OCI-LY7 (cell line): ENCODE results near the gene PALLD. TPM values are rescaled to one million over a fixed set of nuclear protein-coding genes. Genes with fewer than 3 reads are reported as not detected.

Experiments
- BruUV-seq: library from RNA; stranded (reverse); fragments of 400-500 nt; replicated peaks from 2 replicates; lab custom pipeline; 2021; lab: Mats Ljungman, UMichigan
- CTCF ChIA-PET: fragments of 300-600 bp; sonication (Branson Sonifier 250); formaldehyde crosslinking; loops from one replicate; lab custom pipeline; 2022; ENCODE audit warnings: antibody characterized with exemption; ENCODE audit not compliant: unreplicated experiment; lab: Charles Lee
- POLR2A ChIA-PET: fragments of 300-600 bp; sonication (Branson Sonifier 250); formaldehyde crosslinking; loops from one replicate; lab custom pipeline; 2022; ENCODE audit warnings: antibody characterized with exemption; lab: Charles Lee
- DNase-seq: peaks from one replicate; pipeline ENCODE4 v3.0.0-alpha.2; 2015; ENCODE audit warnings: low spot score
- H2AFZ ChIP-seq: fragments of 200-600 bp; sonication (generic), shearing (Covaris generic); 2 replicates; pipeline ENCODE4 v1.6.1; 2014; ENCODE audit warnings: mild to moderate bottlenecking, antibody characterized with exemption, low read length, moderate library complexity
- H3K27ac ChIP-seq: fragments of 200-600 bp; sonication (generic); 2 replicates; pipeline ENCODE4 v1.5.1; 2014; ENCODE audit warnings: mixed run types, low read depth, mild to moderate bottlenecking, moderate library complexity, low read length, inconsistent platforms; ENCODE audit not compliant: poor library complexity, severe bottlenecking
- H3K36me3 ChIP-seq: fragments of 200-600 bp; sonication (generic); 2 replicates; pipeline ENCODE4 v1.6.1; 2014; ENCODE audit warnings: mild to moderate bottlenecking, antibody characterized with exemption, low read length, moderate library complexity, mixed read lengths; ENCODE audit not compliant: insufficient read depth
- H3K4me1 ChIP-seq: fragments of 200-600 bp; sonication (generic); 2 replicates; pipeline ENCODE4 v1.5.1; 2014; ENCODE audit warnings: mild to moderate bottlenecking, low read length; ENCODE audit not compliant: insufficient read depth, poor library complexity, severe bottlenecking
- H3K4me2 ChIP-seq: fragments of 200-600 bp; sonication (generic); 2 replicates; pipeline ENCODE4 v1.6.1; 2014; ENCODE audit warnings: mild to moderate bottlenecking, low read length
- H3K4me3 ChIP-seq: fragments of 200-600 bp; sonication (generic); 2 replicates; pipeline ENCODE4 v1.5.1; 2014; ENCODE audit warnings: mild to moderate bottlenecking, low read depth, low read length; ENCODE audit not compliant: poor library complexity, severe bottlenecking
- H3K79me2 ChIP-seq: fragments of 200-600 bp; sonication (generic); 2 replicates; pipeline ENCODE4 v1.6.1; 2016; ENCODE audit warnings: low read depth, mild to moderate bottlenecking, low read length, moderate library complexity, mixed read lengths; ENCODE audit not compliant: insufficient read depth
- H3K9me2 ChIP-seq: fragments of 200-600 bp; sonication (generic); 2 replicates; pipeline ENCODE4 v1.6.1; 2016; ENCODE audit warnings: mild to moderate bottlenecking, low read length, mixed read lengths; ENCODE audit not compliant: insufficient read depth
- H3K9me3 ChIP-seq: fragments of 200-600 bp; sonication (generic); 2 replicates; pipeline ENCODE4 v1.6.1; 2014; ENCODE audit warnings: mild to moderate bottlenecking, mixed run types, low read length, mixed read lengths
- H4K20me1 ChIP-seq: fragments of 200-600 bp; sonication (generic); 2 replicates; pipeline ENCODE4 v1.6.1; 2014; ENCODE audit warnings: mild to moderate bottlenecking, antibody characterized with exemption, low read length, moderate library complexity, mixed read lengths; ENCODE audit not compliant: insufficient read depth
- CTCF ChIP-seq: fragments of 200-600 bp; sonication (generic); conservative IDR thresholded peaks from 2 replicates; pipeline ENCODE4 v1.5.1; 2014; ENCODE audit warnings: mild to moderate bottlenecking, antibody characterized with exemption, low read length, moderate library complexity, mixed read lengths
- EZH2phosphoT487 ChIP-seq: fragments of 200-600 bp; sonication (generic); IDR thresholded peaks from 2 replicates; pipeline ENCODE4 v1.6.1; 2018; ENCODE audit warnings: low read depth, borderline replicate concordance, mild to moderate bottlenecking, mixed run types, antibody characterized with exemption, low read length, moderate library complexity, mixed read lengths
- intact Hi-C: fragments of 100-400 bp; cut with micrococcal nuclease; formaldehyde crosslinking; loops from one replicate; pipeline ENCODE4 v1.10.0; 2022; ENCODE audit not compliant: unreplicated experiment
- total RNA-seq, 2 experiments: library from RNA; depleted of rRNA in 1 of 2; stranded (reverse); fragments of >200 nt in 1 of 2; shearing (Covaris generic) in 1 of 2; gene quantifications; 2 replicates each; pipeline ENCODE4 v1.2.3, GENCODE V29; 2014 to 2022

The PALLD gene
- total RNA-seq, 2 experiments from 2014 or later, result 0.73 to 2.8 TPM

DNA sequence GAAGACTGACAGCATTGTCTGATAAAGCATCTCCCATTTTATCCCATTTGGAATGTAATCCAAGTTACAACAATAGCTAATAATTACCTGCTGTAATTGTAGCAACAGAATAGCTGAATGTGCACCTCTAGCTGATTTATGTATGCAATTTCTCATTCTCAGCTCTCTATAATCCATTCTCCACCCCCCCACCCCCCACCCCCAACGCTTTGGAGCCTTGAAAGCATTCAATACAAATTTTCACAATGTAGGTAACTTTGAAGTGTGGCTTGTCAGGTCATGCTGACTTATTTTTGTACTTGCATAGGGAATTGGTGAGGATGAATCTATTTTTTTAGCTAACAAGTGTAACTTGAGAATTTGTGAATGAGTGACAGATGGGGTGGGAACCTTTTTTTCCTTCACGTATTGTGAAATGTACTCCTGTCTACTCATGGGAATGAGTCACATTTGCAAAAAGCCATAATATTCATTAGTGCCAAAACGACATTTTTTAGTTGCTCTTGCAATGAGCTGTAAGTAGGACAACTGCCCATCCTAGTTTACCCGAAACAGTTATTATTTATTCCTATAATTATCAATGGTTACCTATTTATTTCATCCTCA lies 159.3 kb downstream of the PALLD start:
- Histone ChIP-seq H3K36me3 (no peaks in the 10 kb centered on the region), H3K27ac (no peak overlapping the region), H3K4me3 (no peak overlapping the region), H3K9me2 (no peaks in the 10 kb centered on the region), H3K79me2 (no peaks in the 10 kb centered on the region), H3K4me2 (no peak overlapping the region), H3K4me1 (no peaks in the 10 kb centered on the region), H2AFZ (no peak overlapping the region), H3K9me3 (no peaks in the 10 kb centered on the region), H4K20me1 (no peaks in the 10 kb centered on the region)
- ChIA-PET CTCF (no interaction called here), POLR2A (interaction anchor here (0.6 kb wide), 3 partner anchors 57 to 160 kb away, joined by 3 to 4 read pairs (median 3); no protein-coding TSS in a partner anchor)
- intact Hi-C loops, result no loop called here
- no peak for TF ChIP-seq EZH2phosphoT487
- no peak for TF ChIP-seq CTCF
- no peak for DNase-seq
- BruUV-seq, result no TSS peak

DNA sequence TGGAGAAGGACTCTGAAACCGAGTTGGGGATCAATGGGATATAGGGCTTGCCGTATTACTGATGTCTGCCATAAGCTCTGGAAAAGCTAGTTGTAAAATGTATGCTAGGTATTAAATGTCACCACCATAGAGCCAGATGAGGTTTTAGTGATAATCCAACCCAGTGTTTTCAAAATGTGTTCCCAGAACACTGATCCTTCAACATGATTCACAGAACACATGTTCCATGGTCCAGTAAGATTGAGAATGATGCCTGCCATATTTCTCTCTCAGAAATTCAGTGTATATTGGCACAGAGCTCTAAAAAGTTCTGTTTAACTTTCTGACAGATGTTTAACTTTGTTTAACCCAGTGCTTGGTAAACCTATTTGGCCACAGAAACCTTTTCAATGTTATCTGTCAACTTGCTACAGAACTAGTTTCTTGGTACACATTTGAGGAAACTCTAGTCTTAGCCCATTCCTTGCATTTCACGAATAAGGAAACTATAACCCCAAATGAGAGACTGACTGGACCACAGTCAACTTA lies 160.2 kb downstream of the PALLD start:
- TF ChIP-seq CTCF (no peak), EZH2phosphoT487 (no peak)
- no peak overlapping the region for H3K27ac ChIP-seq
- intact Hi-C loops, result no loop called here
- no peaks in the 10 kb centered on the region for H3K36me3 ChIP-seq
- H4K20me1 ChIP-seq, result no peaks in the 10 kb centered on the region
- H3K4me1 ChIP-seq, result no peaks in the 10 kb centered on the region
- H3K79me2 ChIP-seq, result no peaks in the 10 kb centered on the region
- H3K9me3 ChIP-seq, result no peaks in the 10 kb centered on the region
- H3K4me2 ChIP-seq, result no peak overlapping the region
- no peak overlapping the region for H3K4me3 ChIP-seq
- DNase-seq, result no peak
- BruUV-seq, result no TSS peak
- ChIA-PET POLR2A (interaction anchor here (1.0 kb wide), 1 partner anchor 9 kb away, joined by 3 read pairs; no protein-coding TSS in a partner anchor), CTCF (no interaction called here)
- H3K9me2 ChIP-seq, result no peaks in the 10 kb centered on the region
- H2AFZ ChIP-seq, result no peak overlapping the region

DNA sequence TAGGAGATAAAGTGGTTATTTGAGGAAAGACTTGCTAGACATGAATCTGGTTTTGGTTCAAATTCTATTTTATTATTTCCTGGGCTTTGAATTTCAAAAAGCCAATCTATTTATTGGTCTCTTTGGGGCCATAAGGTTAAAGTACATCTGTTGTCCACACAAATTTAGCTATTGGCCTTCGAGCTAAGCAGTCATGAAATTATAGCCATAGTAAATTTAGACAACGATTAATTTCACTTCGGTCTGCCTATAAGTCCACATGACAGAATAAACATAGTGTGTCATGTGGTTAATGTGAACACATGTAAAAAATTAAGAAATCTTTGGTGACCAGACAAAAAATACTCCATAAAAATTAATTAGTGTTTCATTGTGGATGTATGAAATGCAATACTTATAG lies 161.9 kb downstream of the PALLD start:
- Histone ChIP-seq H2AFZ (no peak overlapping the region), H3K27ac (no peak overlapping the region), H3K4me2 (no peak overlapping the region), H4K20me1 (no peaks in the 10 kb centered on the region), H3K4me3 (no peak overlapping the region), H3K4me1 (no peaks in the 10 kb centered on the region), H3K36me3 (no peaks in the 10 kb centered on the region), H3K9me2 (no peaks in the 10 kb centered on the region), H3K79me2 (no peaks in the 10 kb centered on the region), H3K9me3 (no peaks in the 10 kb centered on the region)
- ChIA-PET POLR2A (interaction anchor here (0.7 kb wide), 1 partner anchor 619 kb away, joined by 3 read pairs; no protein-coding TSS in a partner anchor), CTCF (no interaction called here)
- BruUV-seq, result no TSS peak
- intact Hi-C loops, result no loop called here
- no peak for DNase-seq
- TF ChIP-seq EZH2phosphoT487, result no peak
- TF ChIP-seq CTCF, result no peak
